ENCODE measurements around the gene KRT72.

KRT72 gene

GRCh38 chr12:52575948-52576347 lies 25.3 kb downstream of the KRT72 start:
- TF ChIP-seq SIN3A (IDR thresholded peaks at IDR 0.05; ENCODE audit: borderline replicate concordance, insufficient read depth, low read length) (no peak), POLR2AphosphoS5 (IDR thresholded peaks at IDR 0.05; ENCODE audit: low read depth, low read length) (no peak), FOXP2 (optimal IDR thresholded peaks at IDR 0.05; ENCODE audit: borderline replicate concordance, extremely low read depth, extremely low read length, insufficient read depth) (no peak)

- no peak for TF ChIP-seq TAF1 (IDR thresholded peaks at IDR 0.05; ENCODE audit: borderline replicate concordance, insufficient read depth, low read length)
- no peak for TF ChIP-seq POLR2AphosphoS5 (IDR thresholded peaks at IDR 0.05; ENCODE audit: low read depth, low read length)
- no peak for TF ChIP-seq FOXP2 (optimal IDR thresholded peaks at IDR 0.05; ENCODE audit: borderline replicate concordance, extremely low read depth, extremely low read length, insufficient read depth)
- TF ChIP-seq REST (IDR thresholded peaks at IDR 0.05; ENCODE audit: insufficient read depth in 1 of 2, low read depth in 2 of 2, low read length in 2 of 2): no peak
- no peak for TF ChIP-seq SIN3A (IDR thresholded peaks at IDR 0.05; ENCODE audit: borderline replicate concordance, insufficient read depth, low read length)
Observed at GRCh38 chr12:52575256-52575655, 26.0 kb downstream of the KRT72 start.

- TF ChIP-seq POLR2AphosphoS5 (IDR thresholded peaks at IDR 0.05; ENCODE audit: low read depth, low read length) (no peak), TAF1 (IDR thresholded peaks at IDR 0.05; ENCODE audit: borderline replicate concordance, insufficient read depth, low read length) (no peak), FOXP2 (optimal IDR thresholded peaks at IDR 0.05; ENCODE audit: borderline replicate concordance, extremely low read depth, extremely low read length, insufficient read depth) (no peak), SIN3A (IDR thresholded peaks at IDR 0.05; ENCODE audit: borderline replicate concordance, insufficient read depth, low read length) (no peak), REST (IDR thresholded peaks at IDR 0.05; ENCODE audit: insufficient read depth in 1 of 2, low read depth in 2 of 2, low read length in 2 of 2) (no peak)
Observed at GRCh38 chr12:52573743-52574142, 27.5 kb downstream of the KRT72 start, which contains the start of gene KRT74. KRT74 (minus strand) TSS chr12:52573843; CDS start chr12:52573777, 66 bp downstream.

GRCh38 chr12:52573306-52573705 lies 28.0 kb downstream of the KRT72 start:
- TF ChIP-seq FOXP2 (optimal IDR thresholded peaks at IDR 0.05; ENCODE audit: borderline replicate concordance, extremely low read depth, extremely low read length, insufficient read depth) (no peak), POLR2AphosphoS5 (IDR thresholded peaks at IDR 0.05; ENCODE audit: low read depth, low read length) (no peak), REST (IDR thresholded peaks at IDR 0.05; ENCODE audit: insufficient read depth in 1 of 2, low read depth in 2 of 2, low read length in 2 of 2) (no peak), SIN3A (IDR thresholded peaks at IDR 0.05; ENCODE audit: borderline replicate concordance, insufficient read depth, low read length) (no peak), TAF1 (IDR thresholded peaks at IDR 0.05; ENCODE audit: borderline replicate concordance, insufficient read depth, low read length) (no peak)

- TF ChIP-seq POLR2AphosphoS5 (IDR thresholded peaks at IDR 0.05; ENCODE audit: low read depth, low read length): no peak
- TF ChIP-seq REST (IDR thresholded peaks at IDR 0.05; ENCODE audit: insufficient read depth in 1 of 2, low read depth in 2 of 2, low read length in 2 of 2): no peak
- no peak for TF ChIP-seq FOXP2 (optimal IDR thresholded peaks at IDR 0.05; ENCODE audit: borderline replicate concordance, extremely low read depth, extremely low read length, insufficient read depth)
- no peak for TF ChIP-seq TAF1 (IDR thresholded peaks at IDR 0.05; ENCODE audit: borderline replicate concordance, insufficient read depth, low read length)
- no peak for TF ChIP-seq SIN3A (IDR thresholded peaks at IDR 0.05; ENCODE audit: borderline replicate concordance, insufficient read depth, low read length)
Observed at GRCh38 chr12:52570511-52570910, 30.8 kb downstream of the KRT72 start.
